Measurements from ENCODE around the gene CHADL.
"Not testable (repeated sequence)": the region's sequence is repeated elsewhere in the genome, so short reads cannot be mapped to it uniquely, and the experiment has no call there.

The CHADL gene

DNA sequence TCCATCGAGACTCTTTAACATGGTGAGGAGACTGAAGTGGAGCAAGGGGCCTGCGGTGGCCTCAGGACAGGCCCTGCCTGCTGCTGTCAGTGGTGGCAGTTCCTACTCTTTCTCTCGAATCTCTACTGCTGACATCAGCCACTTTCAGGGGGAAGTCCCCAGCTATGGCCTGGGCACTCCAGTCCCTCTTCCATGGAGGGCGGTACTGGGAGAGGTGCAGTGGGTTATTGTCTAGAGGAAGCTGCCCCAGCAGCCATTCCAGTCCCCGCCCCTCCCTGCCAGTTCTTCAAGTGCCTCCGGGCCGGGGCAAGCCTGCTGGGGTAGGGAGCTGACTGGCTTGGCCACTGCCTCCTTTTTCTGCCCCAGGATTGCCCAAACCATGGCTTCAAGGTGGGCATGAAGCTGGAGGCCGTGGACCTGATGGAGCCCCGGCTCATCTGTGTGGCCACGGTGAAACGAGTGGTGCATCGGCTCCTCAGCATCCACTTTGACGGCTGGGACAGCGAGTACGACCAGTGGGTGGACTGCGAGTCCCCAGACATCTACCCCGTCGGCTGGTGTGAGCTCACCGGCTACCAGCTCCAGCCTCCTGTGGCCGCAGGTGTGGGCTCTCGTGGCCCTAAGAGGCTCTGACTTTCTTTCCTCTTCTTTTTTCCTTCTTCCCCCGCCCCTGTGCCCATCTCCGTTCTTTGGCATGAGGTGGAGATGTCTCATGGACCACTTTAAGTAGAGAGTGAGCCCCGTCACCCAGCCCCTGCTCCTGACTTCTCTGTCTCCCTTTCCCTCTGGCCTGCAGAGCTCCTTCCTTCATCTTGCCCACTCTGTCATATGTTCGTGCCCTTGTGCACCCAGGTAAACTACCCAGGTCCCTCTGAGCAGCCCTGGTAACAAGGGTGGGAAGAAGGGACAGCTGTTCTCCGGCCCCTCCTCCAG is 13.7 kb downstream of the CHADL start:
- no peak for DNase-seq

DNA sequence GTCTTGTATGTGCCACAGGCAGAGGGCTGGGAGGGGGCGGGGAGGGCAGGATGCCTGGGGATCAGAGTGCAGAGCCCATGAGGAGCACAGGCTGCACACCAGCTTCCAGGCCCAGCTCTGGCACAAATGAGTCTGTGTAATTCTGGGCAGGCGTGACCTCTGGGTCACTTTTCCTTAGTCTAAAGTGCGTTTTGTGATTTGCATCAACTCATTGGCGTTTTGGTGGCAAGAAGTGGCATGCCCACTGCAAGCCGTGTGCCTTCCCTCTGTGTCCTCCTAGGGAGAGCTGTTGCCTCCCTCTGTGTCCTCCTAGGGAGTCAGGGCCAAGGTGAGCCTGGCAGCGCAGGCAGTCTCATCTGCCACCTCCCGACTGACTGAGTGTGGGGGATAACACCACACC is 17.2 kb downstream of the CHADL start:
- no peak for DNase-seq

DNA sequence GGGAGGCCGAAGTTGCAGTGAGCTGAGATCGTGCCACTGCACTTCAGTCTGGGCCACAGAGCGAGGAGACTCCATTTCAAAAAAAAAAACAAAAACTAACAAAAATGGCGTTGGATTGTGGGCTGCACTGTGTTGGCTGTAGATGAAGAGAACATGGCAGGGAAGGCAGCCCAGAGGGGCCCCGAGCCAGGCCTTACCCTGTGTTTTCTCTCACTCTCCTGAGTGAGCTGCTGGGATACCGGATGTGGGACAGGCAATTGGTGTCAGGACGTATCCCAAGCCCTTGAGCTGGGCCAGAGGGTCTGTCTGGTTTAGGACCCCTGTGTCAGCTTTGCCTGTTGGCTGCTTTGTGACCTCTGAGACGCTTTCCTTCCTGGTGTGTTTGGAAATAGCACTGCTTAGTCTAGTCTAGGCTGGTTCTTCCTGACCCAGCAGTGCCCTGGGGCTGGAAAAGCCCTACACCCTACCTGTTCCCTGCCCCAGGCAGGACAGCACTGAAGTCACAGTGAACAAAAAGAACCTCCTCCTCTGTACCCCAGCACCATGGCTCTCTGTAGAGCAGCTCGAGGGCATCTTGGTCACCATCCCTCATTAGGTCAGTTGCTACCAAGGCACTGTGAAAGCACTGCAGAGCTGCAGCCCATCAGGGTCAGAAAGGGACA is 17.8 kb downstream of the CHADL start:
- DNase-seq = no peak

GRCh38 chr22:41217553-41218157 is 23.1 kb downstream of the CHADL start:
- DNase-seq = peak; percentile 38 to 69

DNA sequence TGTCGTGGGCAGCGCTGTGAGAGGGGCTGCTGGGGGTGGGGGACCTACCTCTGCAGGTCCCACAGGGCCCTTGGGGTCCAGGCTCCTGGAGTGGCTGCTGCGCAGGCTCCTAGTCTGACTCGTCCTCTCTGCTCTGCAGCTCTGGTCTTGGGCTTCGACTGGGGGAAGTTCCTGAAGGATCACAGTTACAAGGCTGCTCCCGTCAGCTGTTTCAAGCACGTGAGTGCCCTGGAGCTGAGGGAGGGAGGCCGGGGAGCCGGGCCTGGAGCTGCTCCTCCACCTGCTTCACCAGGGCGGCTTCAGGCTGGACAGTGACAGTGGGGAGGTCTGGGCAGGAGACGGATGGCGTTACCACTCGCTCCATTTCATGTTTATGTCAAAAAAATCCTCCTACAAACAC is 23.7 kb downstream of the CHADL start:
- DNase-seq = peak; percentile 53 to 70

DNA sequence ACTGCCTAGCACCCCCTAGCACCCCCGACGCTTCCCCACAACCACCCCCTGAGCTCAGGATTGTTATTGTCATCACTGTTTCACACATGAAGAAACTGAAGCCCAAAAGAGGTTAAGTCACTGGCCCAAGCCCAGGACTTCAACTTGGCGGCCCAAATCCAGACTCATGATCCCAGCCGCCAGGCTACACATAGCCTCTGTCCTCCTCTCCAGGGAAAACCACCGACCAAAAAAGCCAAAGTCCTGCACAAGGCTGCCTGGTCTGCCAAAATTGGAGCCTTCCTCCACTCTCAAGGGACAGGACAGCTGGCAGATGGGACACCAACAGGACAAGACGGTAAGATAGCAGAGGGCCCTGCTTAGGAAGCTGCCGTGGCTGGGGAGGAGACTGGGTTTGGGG is 24.8 kb downstream of the CHADL start:
- no peak for DNase-seq

- no peak for DNase-seq
Measured at GRCh38 chr22:41215409-41215808, 25.3 kb downstream of the CHADL start.

DNA sequence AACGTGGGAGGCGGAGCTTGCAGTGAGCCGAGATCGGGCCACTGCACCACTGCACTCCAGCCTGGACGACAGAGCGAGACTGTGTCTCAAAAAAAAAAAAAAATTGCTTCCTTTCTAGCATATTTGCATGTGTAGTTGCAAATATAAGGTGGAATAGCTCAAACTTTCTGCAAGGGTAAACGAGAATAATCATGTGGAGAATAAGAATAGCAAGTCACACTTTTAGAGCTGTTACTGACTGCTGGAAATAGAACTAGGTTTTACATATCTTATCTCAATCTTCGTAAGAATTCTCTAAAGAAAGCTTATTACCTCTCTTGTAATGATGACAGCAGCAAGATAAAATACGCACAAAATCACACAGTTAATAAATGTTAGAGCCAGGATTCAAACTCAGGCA is 34.0 kb downstream of the CHADL start:
- DNase-seq = no peak

DNA sequence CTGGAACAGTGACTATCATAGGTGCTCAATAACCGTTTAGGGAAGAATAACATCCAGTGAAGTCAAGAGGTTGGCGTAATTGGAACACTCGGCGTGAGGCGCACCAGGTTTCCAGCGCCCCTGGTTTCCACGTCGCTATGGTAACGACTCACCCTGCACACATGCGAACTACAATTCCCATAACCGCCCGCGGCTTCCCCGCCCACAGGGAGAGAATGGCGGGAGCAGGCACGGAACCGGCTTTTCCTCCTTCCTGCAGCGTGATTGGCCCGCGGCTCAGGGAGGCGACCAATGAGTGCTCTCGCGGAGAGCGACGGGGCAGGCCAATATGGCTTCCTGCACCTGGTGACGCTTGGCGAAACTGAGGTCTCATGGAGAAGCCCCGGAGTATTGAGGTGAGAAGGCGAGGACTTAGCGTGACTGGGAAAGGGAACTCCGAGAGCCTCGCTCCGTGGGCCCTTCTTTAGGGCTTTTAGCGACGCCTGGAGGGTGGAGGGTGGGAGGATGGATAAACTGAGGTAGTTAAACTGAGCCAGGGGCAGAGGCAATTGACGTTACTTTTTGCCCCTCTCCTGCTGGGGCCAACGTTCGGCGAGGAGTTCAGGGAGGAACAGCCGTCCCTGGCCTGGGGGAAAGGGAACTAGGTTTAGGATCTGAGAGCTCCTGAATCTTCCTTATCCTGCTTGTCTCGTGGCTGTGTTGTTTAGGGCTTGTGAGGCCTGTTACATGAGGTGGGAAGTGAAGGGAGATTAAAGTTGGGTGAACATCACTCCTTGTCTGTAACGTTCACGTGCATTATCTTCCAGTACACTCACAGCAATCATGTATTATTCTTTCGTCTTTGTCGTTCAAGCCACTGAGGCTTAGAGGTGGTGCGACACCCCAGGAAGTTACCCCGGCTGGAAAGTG is 35.5 kb downstream of the CHADL start, which contains the start of gene L3MBTL2:
TSS of gene L3MBTL2 (plus strand) at position 321 of the 909 bp plus-strand sequence. CDS start at position 372, 51 bp downstream.
- DNase-seq = peak; percentile 97 to 98

DNA sequence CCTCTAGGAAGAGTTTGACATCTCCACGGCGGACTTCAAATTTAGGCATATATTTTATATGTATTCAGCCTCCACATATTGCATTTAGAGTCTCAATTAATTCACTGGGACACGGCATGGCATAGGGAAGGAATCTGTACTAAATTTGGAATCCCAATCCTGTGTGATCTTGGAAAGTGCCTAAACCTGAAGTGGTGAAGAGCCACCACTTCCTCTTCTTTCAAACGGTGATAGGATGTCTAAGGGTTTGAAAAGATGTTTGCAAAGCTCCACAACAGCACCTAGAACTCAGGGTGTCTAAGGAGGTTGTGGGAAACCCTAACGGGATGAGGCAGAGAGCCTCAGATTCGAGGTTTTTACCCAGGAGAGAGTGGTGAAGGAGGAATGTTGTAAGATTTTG is 36.7 kb downstream of the CHADL start:
- no peak for DNase-seq

DNA sequence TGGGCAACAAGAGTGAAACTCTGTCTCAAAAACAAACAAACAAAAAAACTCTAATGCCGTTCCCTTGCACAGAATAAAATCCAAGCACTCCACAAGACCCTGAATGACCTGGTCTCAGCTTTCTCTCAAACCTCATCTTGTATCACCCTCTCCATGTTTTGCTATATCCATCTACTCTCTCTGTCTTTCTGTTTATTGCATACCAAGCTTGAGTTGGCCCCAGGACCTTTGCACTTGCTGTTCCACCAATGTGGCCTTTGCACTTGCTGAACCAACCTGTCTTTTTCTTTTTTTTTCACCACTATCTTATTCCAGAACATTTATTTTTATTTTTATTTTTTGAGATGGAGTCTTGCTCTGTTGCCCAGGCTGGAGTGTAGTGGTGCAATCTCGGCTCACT is 37.6 kb downstream of the CHADL start:
- DNase-seq = no peak

DNA sequence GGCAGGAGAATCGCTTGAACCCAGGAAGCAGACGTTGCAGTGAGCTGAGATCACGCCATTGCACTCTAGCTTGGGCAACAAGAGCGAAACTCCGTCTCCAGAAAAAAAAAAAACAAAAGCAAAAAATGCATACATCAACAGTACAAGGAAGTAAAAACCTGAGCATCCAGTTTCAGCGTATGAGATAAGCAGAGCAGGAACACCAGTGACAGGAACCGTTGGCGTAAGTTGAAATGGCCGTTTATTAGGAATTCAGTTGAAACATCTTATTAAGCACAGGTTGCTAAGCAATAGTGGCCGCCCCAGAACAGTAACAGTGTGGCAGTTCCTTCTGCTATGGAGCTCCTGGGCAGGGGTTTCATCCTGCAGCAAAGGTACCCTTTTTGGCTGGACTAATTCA is 39.6 kb downstream of the CHADL start:
- DNase-seq = no peak

DNA sequence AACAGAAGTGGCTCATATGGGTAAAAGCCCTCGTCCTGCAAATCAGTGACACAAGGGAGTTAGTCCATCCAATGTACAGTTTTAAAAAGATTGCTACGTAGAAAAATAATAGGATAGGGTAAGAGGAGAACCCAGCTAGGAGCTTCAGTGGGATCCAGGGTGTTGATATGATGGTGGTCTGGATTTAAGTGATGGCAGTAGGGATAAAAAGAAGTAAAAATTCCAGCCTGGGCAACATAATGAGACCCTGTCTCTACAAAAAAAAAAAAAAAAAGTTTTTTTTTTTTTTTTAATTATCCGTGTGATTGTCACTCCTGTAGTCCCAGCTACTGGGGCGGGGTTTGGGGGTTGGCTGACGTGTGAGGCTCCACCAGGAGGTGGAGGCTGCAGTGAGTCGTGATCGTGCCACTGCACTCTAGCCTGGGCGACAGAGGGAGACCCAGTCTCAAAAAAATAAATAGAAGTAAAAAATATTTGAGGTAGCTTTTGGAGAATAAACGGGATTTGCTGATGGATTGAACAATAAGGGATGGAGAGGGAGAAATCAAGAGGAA is 42.6 kb downstream of the CHADL start:
- DNase-seq = no peak

- DNase-seq = peak; percentile 71 to 77
Measured at GRCh38 chr22:41197038-41197972, 43.4 kb downstream of the CHADL start.

DNA sequence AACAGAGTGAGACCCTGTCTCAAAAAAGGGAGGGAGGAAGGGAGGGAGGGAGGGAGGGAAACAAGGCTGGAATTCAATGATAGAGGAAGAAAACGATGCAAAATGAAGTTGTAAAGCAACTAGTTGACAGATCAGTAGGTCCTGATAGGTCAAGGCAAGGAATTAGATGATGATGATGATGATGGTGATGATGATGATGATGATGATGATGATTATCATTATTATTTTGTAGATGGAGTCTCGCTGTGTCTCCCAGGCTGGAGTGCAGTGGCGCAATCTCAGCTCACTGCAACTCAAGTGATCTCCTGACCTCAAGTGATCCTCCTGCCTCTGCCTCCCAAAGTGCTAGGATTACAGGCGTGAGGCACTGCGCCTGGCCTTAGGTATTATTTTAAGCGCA is 46.9 kb downstream of the CHADL start:
- DNase-seq = no peak

DNA sequence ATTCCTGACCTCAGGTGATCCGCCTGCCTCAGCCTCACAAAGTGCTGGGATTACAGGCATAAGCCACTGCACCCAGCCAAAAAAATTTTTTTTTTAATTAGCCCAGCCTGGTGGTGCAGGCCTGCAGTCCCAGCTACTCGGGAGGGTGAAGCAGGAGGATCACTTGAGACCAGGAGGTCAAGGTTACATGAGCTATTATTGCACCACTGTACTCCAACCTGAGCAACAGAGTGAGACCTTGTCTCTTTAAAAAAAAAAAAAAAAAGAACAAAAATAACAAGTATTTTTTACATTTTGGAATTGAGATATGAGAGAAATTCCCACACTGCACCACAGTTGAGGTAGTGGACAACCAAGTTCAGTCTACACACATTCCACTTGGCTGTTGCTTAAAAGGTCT is 49.3 kb downstream of the CHADL start:
- DNase-seq = no peak

DNA sequence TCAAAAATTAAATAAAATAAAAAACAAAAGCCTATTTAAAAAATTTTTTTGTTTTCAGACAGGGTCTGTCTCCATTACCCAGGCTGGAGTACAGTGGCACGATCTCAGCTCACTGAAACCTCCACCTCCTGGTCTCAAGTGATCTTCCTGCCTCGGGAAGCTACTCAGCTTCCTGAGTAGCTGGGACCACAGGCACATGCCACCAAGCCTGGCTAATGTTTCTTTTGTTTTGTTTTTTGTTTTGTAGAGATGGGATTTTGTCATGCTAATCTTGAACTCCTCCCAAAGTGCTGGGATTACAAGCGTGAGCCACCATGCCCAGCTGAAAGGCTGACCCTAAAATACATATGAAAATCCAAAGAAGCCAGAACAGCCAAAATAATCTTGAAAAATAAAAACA is 56.1 kb downstream of the CHADL start:
- DNase-seq = no peak

DNA sequence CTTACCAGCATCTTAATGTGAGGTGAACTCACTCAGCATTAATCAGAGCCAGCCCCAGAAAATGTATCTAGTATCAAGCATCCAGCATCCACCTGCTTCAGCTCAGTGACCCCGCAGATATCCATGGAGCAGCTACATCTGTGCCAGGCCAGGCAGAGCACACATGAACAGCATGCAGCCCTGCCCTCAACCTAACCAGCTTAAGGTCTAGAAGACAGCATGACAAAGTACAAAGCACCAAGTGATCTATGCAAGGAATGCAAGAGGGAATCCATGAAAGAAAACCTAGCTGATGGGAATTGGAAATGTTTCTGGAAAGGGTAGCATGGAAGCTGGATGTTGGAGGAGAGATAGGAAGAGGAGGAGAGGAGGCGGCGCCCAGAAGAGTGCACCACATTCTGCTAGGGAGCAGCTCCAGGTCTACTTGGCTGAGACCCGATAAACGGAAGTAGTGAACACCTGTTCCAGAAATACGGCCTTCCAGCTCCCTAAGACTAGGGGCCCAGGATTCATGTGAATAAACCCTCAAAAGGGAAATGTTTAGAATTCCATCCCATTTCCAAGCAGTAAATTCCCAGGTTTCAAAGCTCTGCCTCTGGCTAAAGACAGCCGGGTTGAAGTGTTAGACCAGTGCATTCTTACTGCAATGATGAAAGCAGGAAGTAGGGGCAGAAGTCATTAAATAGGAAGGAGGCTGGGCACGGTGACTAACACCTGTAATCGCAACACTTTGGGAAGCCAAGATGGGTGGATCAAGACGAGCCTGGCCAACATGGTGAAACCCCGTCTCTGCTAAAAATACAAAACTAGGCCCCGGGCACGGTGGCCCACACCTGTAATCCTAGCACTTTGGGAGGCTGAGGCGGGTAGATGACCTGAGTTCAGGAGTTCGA is 59.1 kb downstream of the CHADL start:
- no peak for DNase-seq

- DNase-seq = no peak
Measured at GRCh38 chr22:41180926-41181325, 59.8 kb downstream of the CHADL start.

DNA sequence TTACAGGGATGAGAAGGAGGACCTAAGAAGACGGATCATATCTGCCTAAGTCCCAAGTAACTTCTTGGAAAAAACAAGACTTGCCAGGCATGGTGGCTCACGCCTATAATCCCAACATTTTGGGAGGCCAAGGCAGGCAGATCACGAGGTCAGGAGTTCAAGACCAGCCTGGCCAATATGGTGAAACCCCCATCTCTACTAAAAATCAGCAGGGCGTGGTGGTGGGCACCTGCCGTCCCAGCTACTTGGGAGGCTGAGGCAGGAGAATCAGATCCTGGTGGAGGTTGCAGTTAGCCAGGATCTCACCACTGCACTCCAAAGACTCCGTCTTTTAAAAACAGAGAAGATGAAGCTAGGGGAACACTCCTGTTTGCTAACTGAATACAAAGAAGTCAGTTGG is 60.4 kb downstream of the CHADL start:
- DNase-seq = not testable (repeated sequence)

All from SHP77 (cell line).